ENCODE data around the gene CELF2.

DNA sequence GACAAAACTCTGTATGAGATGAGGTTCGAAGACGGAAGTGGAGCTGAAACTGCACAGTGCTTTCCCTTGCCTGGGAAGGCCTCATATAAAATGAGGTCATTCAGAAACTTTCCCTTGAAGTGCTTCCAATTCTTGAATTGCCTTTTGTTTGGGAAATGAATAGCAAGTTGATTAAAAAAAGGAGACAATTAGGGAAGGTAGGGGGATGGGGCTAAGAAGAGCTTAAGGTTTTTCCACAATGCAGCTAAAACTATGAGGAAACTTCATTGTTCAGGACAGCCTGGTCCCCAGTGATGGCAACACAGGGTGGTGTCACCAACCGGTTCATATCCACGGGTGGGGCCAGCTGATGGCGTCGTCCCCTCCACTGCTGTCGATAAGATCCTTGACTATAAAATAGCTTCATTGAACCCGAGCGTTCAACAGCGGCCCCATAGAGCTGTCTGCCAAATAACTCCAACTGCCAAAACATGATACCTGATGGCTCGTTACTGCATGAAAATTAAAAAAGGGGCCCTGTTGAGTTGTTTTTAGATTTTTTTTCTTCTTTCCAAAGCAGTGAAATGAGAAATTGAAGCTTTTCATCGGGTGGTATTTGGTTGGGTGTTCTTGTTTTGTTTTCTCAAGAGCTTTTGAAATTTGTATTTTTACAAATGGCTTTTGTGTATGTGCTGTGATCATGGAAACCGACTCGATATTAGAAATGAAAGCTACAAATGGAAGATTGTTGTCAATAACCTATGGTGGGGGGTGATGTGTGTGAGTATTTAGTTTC lies 2.8 kb upstream of the CELF2 start:
- no peak for TF ChIP-seq CTCF (IDR thresholded peaks at IDR 0.05)
- TF ChIP-seq EZH2 (IDR thresholded peaks at IDR 0.05), result no peak
- no peak for TF ChIP-seq EZH2phosphoT487 (IDR thresholded peaks at IDR 0.05)
